Measurements from ENCODE around the gene MUC12.

DNA sequence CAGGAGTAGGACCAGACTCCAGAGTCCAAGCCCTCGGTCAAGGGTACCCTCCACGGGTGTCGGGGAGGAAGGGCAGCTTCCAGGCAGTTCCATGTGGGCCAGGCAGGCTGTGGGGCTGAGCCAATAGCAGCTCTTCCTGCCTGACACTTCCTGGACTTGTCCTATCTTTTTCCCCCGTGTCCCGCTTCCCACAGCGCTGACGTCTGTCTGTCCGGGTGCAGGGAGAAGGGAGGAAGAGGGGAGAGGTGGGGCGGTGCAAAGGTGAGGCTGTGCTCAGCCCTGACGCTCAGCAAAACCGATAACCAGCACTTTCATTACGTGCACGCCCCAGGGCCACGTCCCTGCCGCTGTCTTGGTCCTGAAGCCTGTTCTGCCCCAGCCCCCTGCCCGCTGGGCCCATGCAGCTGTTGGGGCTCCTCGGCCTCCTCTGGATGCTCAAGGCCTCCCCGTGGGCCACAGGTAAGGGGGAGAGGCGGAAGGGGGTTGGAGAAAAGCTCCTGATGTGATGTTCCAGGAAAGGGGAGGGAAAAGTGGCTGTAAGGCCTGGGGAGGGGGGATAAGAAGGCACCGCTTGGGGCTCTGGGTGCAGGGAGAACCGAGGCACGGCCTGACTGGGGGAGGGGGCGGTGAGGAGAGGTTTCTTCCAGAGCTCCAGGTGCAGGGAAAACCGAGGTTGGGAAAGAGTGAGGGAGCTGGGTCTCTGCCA, 20.0 kb upstream of the MUC12 start, which contains the start of gene MUC3A:
- TF ChIP-seq CTCF (conservative IDR thresholded peaks at IDR 0.05) (no peak), ZFX (IDR thresholded peaks at IDR 0.05) (no peak)
